ENCODE results near the gene ANG.
A peak's percentile ranks its signal among the peaks of the same experiment; 100 is the strongest.
"Not testable (repeated sequence)": the region's sequence is repeated elsewhere in the genome, so short reads cannot be mapped to it uniquely, and the experiment has no call there.

ANG gene

DNA sequence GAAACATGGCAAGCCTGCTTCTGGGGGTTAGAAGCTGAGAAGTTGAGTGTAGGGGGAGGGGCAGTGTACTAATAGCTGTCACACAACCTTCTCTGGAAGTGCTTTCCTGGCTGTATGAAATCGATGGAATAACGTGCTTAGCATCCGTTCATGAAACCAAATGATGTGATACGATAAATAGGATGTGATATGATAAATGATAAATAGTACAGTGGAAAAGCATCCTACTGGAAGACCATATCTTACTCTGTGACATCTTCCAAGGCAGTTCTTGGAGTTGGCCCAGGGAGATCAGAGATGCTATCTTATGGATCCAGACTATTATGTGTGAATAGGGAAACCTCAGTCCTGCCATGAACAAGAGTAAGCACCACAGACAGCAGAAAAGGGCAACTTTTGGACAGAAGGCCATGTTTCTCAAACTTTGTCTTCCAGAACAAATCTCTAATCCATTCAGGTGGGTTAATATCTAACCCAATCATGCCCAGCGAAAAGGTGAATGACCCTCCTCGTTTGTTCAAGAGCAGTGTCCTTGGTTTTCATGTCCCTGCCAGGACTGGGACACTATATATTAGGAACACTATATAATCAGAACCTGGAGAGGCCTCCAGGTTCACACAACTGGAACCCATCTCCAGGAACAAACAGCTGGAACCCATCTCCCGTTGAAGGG, at the start of gene ANG:
TSS of gene ANG (plus strand) at position 598 of the 673 bp plus-strand sequence. CDS start 4,801 bp downstream, outside the sequence.
- Histone ChIP-seq H3K4me2 (no peak within 1 kb of the TSS), H3K9ac (no peak within 1 kb of the TSS; a peak in 1 of 22 replicates), H4K20me1 (no peaks in the 10 kb centered on the region), H3K27me3 (no peaks in the 10 kb centered on the region), H3K27ac (no peak within 1 kb of the TSS), H3K4me1 (peaks cover 11 to 19% (median 13%) of the 10 kb centered on the region in 10 experiments), H3K9me3 (replicated peaks in 1 of 11) (no peaks in the 10 kb centered on the region), H3K36me3 (no peaks in the 10 kb centered on the region), H3K4me3 (no peak within 1 kb of the TSS)
- no peak for TF ChIP-seq Cebpa-rat (IDR thresholded peaks at IDR 0.05)

DNA sequence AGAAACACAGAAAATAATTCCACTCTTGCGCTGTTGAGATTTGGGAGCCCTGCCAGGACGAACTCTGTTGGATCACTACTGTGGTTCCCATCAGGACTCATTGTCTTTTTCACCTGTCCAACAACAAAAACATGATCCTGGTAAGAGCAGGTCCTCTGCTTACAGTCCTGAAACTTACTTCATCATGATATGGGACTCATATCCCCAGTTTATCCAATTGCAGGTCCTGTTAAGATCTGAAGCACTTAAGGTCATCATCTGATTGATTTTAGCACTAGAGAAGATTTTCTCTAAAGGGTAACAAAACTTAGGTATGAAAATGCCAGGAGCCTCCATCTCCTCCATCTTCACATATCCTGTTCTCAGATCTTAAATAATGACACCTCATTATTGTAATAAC, 47.0 kb upstream of the ANG start, which contains the start of gene OR6S1:
TSS of gene OR6S1 (minus strand) at position 101 of the 400 bp plus-strand sequence. CDS start at position 101, 0 bp downstream.
- Histone ChIP-seq H3K36me3 (no peaks in the 10 kb centered on the region), H4K20me1 (no peaks in the 10 kb centered on the region), H3K4me1 (0 out of 20 replicates have a peak, but pooled peaks cover 0 to 5% (median 0%) of the 10 kb centered on the region in 10 experiments), H3K9me3 (replicated peaks in 1 of 11) (no peaks in the 10 kb centered on the region), H3K4me3 (no peak within 1 kb of the TSS), H3K27ac (no peak within 1 kb of the TSS), H3K9ac (no peak within 1 kb of the TSS), H3K27me3 (no peaks in the 10 kb centered on the region), H3K4me2 (no peak within 1 kb of the TSS)
- no peak for TF ChIP-seq Cebpa-rat (IDR thresholded peaks at IDR 0.05)

DNA sequence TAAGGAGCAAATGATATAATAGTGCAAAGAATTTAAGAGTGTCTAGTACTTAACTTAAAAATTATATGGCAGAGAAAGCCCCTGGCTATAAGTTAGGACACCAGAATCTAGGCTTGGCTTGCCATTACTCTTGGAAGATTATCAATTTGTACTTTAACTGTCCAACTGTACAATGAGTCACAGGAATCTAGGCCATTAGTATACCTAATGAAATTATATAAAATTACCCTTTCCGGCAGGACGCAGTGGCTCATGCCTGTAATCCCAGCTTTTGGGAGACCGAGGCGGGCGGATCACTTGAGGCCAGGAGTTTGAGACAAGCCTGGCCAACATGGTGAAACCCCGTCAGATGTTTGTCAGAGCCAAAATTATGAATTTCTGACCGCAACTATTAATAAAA, 46.4 kb upstream of the ANG start:
- 0 out of 20 replicates have a peak, but pooled peaks cover 0 to 5% (median 0%) of the 10 kb centered on the region in 10 experiments for H3K4me1 ChIP-seq
- H3K9me3 ChIP-seq (replicated peaks in 1 of 11): no peaks in the 10 kb centered on the region
- no peaks in the 10 kb centered on the region for H3K27me3 ChIP-seq
- H3K4me2 ChIP-seq: no peak overlapping the region
- no peaks in the 10 kb centered on the region for H4K20me1 ChIP-seq
- no peak overlapping the region for H3K4me3 ChIP-seq
- no peak for TF ChIP-seq Cebpa-rat (IDR thresholded peaks at IDR 0.05)
- H3K36me3 ChIP-seq: no peaks in the 10 kb centered on the region
- H3K9ac ChIP-seq: no peak overlapping the region
- no peak overlapping the region for H3K27ac ChIP-seq

DNA sequence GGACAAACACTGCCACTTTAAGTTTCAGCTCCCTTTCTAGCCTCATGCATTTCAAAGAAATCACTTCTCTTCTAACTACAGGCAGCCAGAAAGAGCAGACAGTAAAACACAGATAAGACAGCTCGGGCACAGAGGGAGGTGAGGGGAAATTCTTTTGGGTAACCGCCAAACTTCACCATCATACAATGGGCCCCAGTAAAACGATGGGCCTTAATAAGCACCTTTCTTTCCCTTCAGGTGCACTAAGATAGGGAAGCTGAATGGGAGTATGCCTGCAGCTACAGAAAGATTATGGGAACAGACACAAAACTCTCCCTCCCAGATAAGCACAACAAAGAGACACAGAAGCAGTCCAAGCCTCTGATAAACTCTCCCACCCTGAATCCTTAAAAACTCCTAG, 45.8 kb upstream of the ANG start:
- not testable (repeated sequence) for H3K4me3 ChIP-seq; H4K20me1 ChIP-seq; H3K36me3 ChIP-seq; H3K4me2 ChIP-seq; H3K9me3 ChIP-seq (replicated peaks in 1 of 11); H3K27me3 ChIP-seq; H3K4me1 ChIP-seq; H3K9ac ChIP-seq; H3K27ac ChIP-seq

DNA sequence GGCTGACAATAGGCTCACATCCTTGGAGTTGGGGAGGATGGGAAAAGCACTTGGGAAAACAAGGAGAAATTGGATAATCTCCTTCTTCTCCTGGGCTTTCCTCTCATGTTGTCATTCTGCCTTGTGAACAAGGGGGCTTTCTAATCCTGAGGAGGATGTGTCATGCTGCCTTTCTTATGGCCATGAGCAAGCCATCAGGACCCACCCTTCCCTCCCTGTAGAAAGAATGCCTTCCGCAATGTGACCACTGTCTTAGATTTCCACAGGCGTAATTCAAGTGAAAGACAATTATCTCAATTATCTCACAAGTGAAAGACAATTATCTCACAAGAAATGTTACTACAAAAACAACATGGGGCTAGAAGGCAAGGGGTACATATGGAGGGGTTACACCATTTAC, 44.0 kb upstream of the ANG start:
- H3K27ac ChIP-seq: no peak overlapping the region
- no peaks in the 10 kb centered on the region for H3K27me3 ChIP-seq
- H3K9ac ChIP-seq: no peak overlapping the region
- H3K36me3 ChIP-seq: no peaks in the 10 kb centered on the region
- 0 out of 20 replicates have a peak, but pooled peaks cover 0 to 5% (median 0%) of the 10 kb centered on the region in 10 experiments for H3K4me1 ChIP-seq
- no peaks in the 10 kb centered on the region for H4K20me1 ChIP-seq
- H3K9me3 ChIP-seq (replicated peaks in 1 of 11): no peaks in the 10 kb centered on the region
- no peak overlapping the region for H3K4me3 ChIP-seq
- no peak overlapping the region for H3K4me2 ChIP-seq
- no peak for TF ChIP-seq Cebpa-rat (IDR thresholded peaks at IDR 0.05)

DNA sequence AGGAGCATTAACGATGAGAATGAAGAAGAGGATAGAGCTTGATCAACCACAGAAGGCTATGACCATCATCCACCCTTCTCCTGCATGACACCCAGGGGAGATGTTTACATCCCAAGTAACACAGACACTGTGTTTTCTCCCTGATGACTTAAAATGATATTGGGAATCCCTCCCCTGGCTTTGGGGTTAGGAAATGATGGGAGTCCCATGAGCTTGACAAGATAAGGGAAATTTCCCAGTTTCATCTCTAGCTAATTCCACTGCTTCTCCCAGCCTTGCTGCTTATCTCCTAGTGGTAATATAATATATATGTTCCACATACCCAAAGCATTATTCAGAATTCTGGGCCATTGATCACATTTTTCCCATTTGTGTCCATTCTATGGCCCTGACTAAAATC, 43.1 kb upstream of the ANG start:
- H4K20me1 ChIP-seq: no peaks in the 10 kb centered on the region
- TF ChIP-seq Cebpa-rat (IDR thresholded peaks at IDR 0.05): no peak
- H3K4me1 ChIP-seq: 0 out of 20 replicates have a peak, but pooled peaks cover 0 to 5% (median 0%) of the 10 kb centered on the region in 10 experiments
- H3K9me3 ChIP-seq (replicated peaks in 1 of 11): no peaks in the 10 kb centered on the region
- no peak overlapping the region for H3K4me3 ChIP-seq
- H3K4me2 ChIP-seq: no peak overlapping the region
- H3K27ac ChIP-seq: no peak overlapping the region
- H3K27me3 ChIP-seq: no peaks in the 10 kb centered on the region
- no peak overlapping the region for H3K9ac ChIP-seq
- H3K36me3 ChIP-seq: no peaks in the 10 kb centered on the region

DNA sequence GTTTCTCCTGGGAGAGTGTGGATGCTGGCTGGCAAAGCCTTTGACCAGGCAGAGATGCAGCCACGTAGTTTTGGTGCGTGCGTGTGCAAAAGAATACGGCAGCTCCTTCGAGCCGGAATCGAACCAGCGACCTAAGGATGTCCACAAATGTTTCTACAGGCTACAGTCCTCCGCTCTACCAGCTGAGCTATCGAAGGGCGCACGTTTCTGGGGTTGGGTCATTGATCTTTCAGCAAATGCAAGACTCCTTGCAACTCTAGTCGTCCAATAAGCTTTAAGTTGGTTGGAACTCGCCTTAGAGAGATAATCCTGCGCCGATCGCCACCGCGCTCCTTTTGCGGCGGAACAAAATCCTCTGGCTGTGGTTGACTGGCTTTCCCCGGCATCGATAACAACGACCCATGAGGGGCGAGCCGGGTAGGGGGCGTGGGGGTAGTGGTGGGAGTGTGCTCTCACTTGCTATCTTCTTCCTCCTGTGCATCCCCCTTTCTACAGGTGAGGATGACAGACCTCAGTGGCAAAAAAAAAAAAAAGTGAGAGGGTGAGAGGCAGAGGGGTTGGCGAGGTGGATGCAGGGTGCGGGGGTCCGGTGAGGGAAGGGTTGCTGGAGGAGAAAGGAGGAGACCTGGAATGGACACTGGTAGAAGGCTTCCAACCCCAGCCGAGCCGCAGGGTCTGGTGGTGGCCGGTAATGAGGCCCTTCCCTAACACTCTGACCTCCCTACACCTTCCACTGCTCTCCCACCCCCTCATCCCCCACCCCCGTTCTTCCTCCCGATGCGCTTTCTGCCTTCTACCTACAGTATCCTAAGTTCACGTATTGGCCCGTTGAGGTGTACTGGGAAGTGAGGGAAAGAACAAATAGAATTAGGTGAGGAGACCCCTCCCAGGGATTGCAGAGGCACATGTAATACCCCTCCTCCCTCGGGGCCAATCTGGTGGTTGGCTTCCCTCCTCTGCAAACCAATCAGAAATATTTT, 35.3 kb upstream of the ANG start:
- peaks cover 0 to 12% (median 9%) of the 10 kb centered on the region in 10 experiments; a peak in 10 of 20 replicates for H3K4me1 ChIP-seq
- H3K27me3 ChIP-seq: peaks cover 14 to 34% (median 30%) of the 10 kb centered on the region in 11 experiments
- H3K9me3 ChIP-seq (replicated peaks in 1 of 11): no peaks in the 10 kb centered on the region
- no peak overlapping the region for H3K4me3 ChIP-seq
- no peaks in the 10 kb centered on the region for H4K20me1 ChIP-seq
- no peak for TF ChIP-seq Cebpa-rat (IDR thresholded peaks at IDR 0.05)
- H3K27ac ChIP-seq: no peak overlapping the region
- no peaks in the 10 kb centered on the region for H3K36me3 ChIP-seq
- no peak overlapping the region for H3K4me2 ChIP-seq
- no peak overlapping the region for H3K9ac ChIP-seq

DNA sequence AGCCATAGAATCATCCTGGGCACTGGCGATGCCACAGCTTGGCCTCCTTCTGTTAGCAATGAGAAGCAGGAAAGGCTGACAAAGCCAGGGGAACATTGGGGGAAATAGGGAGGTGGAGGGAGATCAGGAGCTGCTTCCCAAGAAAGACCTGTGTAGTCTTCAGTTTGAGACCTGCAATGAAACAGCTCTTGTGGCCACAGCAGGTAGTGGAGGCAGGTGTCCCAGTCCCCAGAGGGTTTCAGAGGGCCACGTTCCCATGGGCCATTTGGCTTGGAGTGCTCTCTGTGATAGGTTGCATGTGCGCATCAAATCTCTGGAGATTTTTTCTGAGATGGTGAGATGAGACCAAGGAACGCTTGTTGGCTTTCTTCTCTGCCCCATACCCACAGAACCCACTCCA, 32.7 kb upstream of the ANG start:
- no peak overlapping the region for H3K9ac ChIP-seq
- no peaks in the 10 kb centered on the region for H3K36me3 ChIP-seq
- H3K4me1 ChIP-seq: peaks cover 0 to 12% (median 9%) of the 10 kb centered on the region in 10 experiments; a peak in 10 of 20 replicates
- H3K27ac ChIP-seq: no peak overlapping the region
- no peaks in the 10 kb centered on the region for H4K20me1 ChIP-seq
- H3K27me3 ChIP-seq: peaks cover 14 to 34% (median 30%) of the 10 kb centered on the region in 11 experiments
- H3K9me3 ChIP-seq (replicated peaks in 1 of 11): no peaks in the 10 kb centered on the region
- TF ChIP-seq Cebpa-rat (IDR thresholded peaks at IDR 0.05): no peak
- H3K4me3 ChIP-seq: no peak overlapping the region
- H3K4me2 ChIP-seq: peak overlapping the region in 7 of 11 experiments; percentile 19 to 60 (median 56); a peak in 12 of 22 replicates

DNA sequence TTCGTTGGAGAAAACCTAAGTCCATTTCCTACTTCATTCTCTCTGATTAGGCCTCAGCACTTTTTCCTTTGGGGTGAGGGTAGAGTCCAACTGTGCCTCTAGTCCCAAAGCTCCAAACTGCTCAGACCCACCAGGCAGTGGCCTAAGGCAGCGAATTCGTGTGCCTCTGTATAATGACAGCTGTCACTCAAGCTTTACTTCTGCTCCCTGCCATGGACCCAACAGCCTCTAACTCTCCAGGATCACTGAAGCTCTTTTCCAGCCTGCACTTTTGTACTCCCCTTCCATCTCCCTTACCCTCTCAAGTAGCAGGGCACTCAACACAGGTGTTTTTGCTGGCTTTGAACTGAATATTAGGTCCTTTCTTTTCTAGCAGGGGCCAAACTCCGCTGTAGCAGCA, 32.3 kb upstream of the ANG start:
- Histone ChIP-seq H3K4me2 (peak overlapping the region in 7 of 11 experiments; percentile 19 to 60 (median 56); a peak in 12 of 22 replicates), H3K4me3 (no peak overlapping the region), H3K9ac (no peak overlapping the region), H3K4me1 (peaks cover 0 to 15% (median 9%) of the 10 kb centered on the region in 10 experiments; a peak in 12 of 20 replicates), H3K36me3 (no peaks in the 10 kb centered on the region), H3K9me3 (replicated peaks in 1 of 11) (no peaks in the 10 kb centered on the region), H4K20me1 (no peaks in the 10 kb centered on the region), H3K27me3 (peaks cover 14 to 35% (median 30%) of the 10 kb centered on the region in 11 experiments), H3K27ac (no peak overlapping the region)
- TF ChIP-seq Cebpa-rat (IDR thresholded peaks at IDR 0.05): no peak
